ENCODE results near the gene MCRS1.

DNA sequence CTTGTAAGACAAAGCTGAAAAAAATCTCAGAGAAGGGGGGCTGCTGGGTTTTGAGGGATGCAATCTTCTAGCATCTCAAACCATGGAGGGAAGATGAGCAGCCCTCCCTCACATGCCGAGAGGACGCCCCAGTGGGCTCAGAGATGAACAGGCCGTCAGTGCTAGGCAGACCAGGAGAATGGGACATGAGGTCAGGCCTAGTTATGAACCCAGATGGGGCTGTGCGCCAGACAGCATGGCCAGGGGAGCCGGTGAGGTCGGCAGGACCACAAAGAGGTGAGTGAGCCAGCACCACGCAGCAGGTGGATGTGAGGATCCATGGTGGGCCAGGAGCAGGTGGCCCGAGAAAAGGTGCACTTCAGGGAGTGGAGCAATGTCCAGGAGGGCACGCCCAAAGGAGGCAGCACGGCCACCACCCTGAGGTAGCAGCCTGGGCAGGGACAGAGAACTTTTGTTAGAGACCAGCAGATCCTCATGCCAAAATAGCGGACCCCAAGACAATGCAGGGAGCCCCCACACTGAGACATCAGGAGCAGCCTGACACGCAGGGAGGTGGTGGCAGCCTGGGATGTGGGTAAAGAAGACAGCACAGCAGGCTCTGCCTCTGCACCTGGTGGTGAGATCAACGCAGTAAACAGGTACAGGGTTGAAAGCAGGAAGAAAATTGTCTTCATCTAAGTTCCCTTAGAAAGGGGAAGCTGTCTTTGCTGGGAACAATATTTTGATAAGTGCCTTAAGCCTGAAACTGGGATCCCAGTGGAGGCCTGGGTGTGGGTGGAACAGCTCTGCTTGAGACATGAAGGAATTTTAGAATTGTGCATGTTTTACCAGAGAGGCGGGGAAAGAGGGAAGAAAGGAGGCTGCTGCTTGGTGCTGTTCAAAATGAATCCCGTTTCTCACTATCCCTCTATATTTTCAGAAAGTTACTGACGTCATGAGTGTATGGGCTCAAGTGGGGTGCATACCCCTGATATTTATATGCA, 17.8 kb upstream of the MCRS1 start:
- TF ChIP-seq CTCF (conservative IDR thresholded peaks at IDR 0.05; ENCODE audit: low read length), result no peak
- no peak for TF ChIP-seq EZH2phosphoT487 (IDR thresholded peaks at IDR 0.05; ENCODE audit: borderline replicate concordance)

Data from Loucy (cell line).